ENCODE measurements around the gene LGMN. TPM values are rescaled to one million over a fixed set of nuclear protein-coding genes. Genes with fewer than 3 reads are reported as not detected.
"Not testable (repeated sequence)": the region's sequence is repeated elsewhere in the genome, so short reads cannot be mapped to it uniquely, and the experiment has no call there.

The LGMN gene
- polyA plus RNA-seq, 3 donors: 1.7 to 3.3 (median 2.9) TPM

DNA sequence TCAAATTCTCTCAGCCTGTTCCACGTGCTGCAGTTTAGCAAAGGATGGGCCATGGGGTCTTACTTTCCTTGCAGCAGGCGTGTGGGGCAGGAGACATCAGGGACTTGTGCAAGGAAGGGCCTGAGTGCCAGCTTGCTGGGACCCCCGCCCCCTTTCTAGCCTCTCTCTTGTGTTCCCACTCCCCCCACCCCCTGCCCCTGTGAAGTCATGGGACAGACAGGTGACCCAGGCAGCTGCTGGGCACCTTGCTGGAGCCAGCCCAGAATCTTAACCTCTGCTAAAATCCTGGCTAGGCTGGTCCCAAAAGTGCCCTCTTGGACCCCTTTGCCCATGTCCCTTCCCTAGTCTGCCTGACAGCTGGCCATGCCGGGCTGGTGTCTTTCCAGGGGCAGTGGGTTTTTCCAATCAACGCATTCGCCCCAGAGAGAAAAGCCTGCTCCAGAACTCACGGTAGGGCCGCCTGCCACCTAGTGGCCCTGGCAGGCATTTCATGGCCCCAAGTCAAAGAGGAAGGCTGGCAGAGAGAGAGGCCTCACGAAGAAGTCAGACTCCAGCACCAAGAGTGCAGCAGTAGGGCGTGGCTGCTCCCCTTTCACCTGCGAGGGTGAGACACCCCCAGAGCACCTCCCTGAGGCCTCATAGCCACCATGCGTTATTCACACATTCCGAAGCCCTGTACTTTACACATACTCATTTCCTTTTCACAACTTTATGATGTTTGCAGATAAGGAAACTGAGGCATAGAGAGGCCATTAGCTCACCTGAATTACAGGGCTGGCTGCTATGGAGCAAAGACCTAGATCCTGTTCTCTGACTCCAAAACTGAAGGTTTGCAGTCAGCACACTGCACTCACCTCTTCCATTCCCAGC lies 67.4 kb downstream of the LGMN start:
- peaks cover 26 to 31% of the 10 kb centered on the region in 2 donors for H3K4me1 ChIP-seq (ENCODE audit: control insufficient read depth in 1 of 2, insufficient read depth in 2 of 2, low read length in 2 of 2)
- Mint-ChIP-seq H3K27ac (peak overlapping the region; percentile 50 to 87 (median 69)), H3K4me3 (no peak overlapping the region), H3K27me3 (ENCODE audit: low read depth in 3 of 3) (peaks cover 0 to 4% (median 2%) of the 10 kb centered on the region in 3 donors), H3K4me1 (peaks cover 22% of the 10 kb centered on the region), H3K36me3 (peaks cover 85 to 98% of the 10 kb centered on the region in 2 donors), H3K9me3 (peaks cover 6 to 14% (median 10%) of the 10 kb centered on the region in 7 donors)
- H3K9ac ChIP-seq (ENCODE audit: insufficient read depth, low read length, poor library complexity, severe bottlenecking): peak overlapping the region; percentile 19
- H2AFZ ChIP-seq (ENCODE audit: insufficient read depth, low read depth, low read length, poor library complexity, severe bottlenecking): no peak overlapping the region
- peak overlapping the region; percentile 6 to 58 for H3K27ac ChIP-seq (ENCODE audit: low read depth in 1 of 2, low read length in 2 of 2)
- intact Hi-C loops (cut with micrococcal nuclease): loop anchor here in 1 of 2 donors (10.0 kb wide), 1 partner anchor 546 kb away; no protein-coding TSS in a partner anchor
- H3K27me3 ChIP-seq (ENCODE audit: control insufficient read depth in 2 of 2, insufficient read depth in 2 of 2, low read length in 2 of 2): no peaks in the 10 kb centered on the region
- peaks cover 0 to 4% of the 10 kb centered on the region in 2 donors for H3K9me3 ChIP-seq (replicated peaks in 1 of 2; ENCODE audit: control insufficient read depth in 1 of 2, insufficient read depth in 1 of 2, low read length in 2 of 2)
- peak; percentile 73 to 81 (median 75) for DNase-seq
- H3K4me2 ChIP-seq (replicated peaks; ENCODE audit: extremely low read depth, low read length, poor library complexity, severe bottlenecking): no peak overlapping the region
- peaks cover 90 to 100% of the 10 kb centered on the region in 2 donors for H3K36me3 ChIP-seq (replicated peaks in 1 of 2; ENCODE audit: control insufficient read depth in 1 of 2, insufficient read depth in 2 of 2, low read length in 2 of 2)
- no peak overlapping the region for H3K4me3 ChIP-seq (replicated peaks in 1 of 3; ENCODE audit: low read depth in 2 of 3, low read length in 3 of 3)
- WGBS (ENCODE audit: insufficient coverage): 24% methylated on average over 9 of the region's 13 CpGs
- peaks cover 100% of the 10 kb centered on the region for H4K20me1 ChIP-seq (ENCODE audit: insufficient read depth, low read length)
- TF ChIP-seq, protein P1, sequence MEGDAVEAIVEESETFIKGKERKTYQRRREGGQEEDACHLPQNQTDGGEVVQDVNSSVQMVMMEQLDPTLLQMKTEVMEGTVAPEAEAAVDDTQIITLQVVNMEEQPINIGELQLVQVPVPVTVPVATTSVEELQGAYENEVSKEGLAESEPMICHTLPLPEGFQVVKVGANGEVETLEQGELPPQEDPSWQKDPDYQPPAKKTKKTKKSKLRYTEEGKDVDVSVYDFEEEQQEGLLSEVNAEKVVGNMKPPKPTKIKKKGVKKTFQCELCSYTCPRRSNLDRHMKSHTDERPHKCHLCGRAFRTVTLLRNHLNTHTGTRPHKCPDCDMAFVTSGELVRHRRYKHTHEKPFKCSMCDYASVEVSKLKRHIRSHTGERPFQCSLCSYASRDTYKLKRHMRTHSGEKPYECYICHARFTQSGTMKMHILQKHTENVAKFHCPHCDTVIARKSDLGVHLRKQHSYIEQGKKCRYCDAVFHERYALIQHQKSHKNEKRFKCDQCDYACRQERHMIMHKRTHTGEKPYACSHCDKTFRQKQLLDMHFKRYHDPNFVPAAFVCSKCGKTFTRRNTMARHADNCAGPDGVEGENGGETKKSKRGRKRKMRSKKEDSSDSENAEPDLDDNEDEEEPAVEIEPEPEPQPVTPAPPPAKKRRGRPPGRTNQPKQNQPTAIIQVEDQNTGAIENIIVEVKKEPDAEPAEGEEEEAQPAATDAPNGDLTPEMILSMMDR (IDR thresholded peaks at IDR 0.05): peak; percentile 97
- peaks cover 88% of the 10 kb centered on the region for H3K79me2 ChIP-seq (ENCODE audit: insufficient read depth, low read length)

DNA sequence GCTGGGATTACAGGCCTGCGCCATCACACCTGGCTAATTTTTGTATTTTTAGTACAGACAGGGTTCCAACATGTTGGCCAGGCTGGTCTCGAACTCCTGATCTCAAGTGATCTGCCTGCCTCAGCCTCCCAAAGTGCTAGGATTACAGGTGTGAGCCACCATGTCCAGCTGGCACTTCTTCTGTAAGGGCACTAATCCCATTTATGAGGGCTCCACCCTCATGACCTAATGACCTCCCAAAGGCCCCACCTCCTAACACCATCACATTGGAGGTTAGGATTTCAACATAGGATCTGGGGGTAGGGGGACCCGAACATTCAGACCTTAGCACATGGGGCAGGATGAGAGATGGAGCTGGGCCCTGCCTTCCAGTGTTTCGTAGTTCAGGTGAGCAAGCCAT lies 68.1 kb downstream of the LGMN start:
- not testable (repeated sequence) for H3K27me3 ChIP-seq (ENCODE audit: control insufficient read depth in 2 of 2, insufficient read depth in 2 of 2, low read length in 2 of 2)
- intact Hi-C loops (cut with micrococcal nuclease): loop anchor here in 1 of 2 donors (10.0 kb wide), 1 partner anchor 546 kb away; no protein-coding TSS in a partner anchor
- 94% methylated on average over 4 of the region's 4 CpGs for WGBS (ENCODE audit: insufficient coverage)

More for the DNA sequence above, 68.1 kb downstream of the LGMN start:
- peaks cover 33 to 38% of the 10 kb centered on the region in 2 donors for H3K4me1 ChIP-seq (ENCODE audit: control insufficient read depth in 1 of 2, insufficient read depth in 2 of 2, low read length in 2 of 2)
- H3K27me3 Mint-ChIP-seq (ENCODE audit: low read depth in 3 of 3); DNase-seq; H3K9ac ChIP-seq (ENCODE audit: insufficient read depth, low read length, poor library complexity, severe bottlenecking); H2AFZ ChIP-seq (ENCODE audit: insufficient read depth, low read depth, low read length, poor library complexity, severe bottlenecking); H3K4me3 ChIP-seq (replicated peaks in 1 of 3; ENCODE audit: low read depth in 2 of 3, low read length in 3 of 3); H3K9me3 ChIP-seq (replicated peaks in 1 of 2; ENCODE audit: control insufficient read depth in 1 of 2, insufficient read depth in 1 of 2, low read length in 2 of 2); H3K4me3 Mint-ChIP-seq; H3K4me2 ChIP-seq (replicated peaks; ENCODE audit: extremely low read depth, low read length, poor library complexity, severe bottlenecking): not testable (repeated sequence)
- peaks cover 90% of the 10 kb centered on the region for H3K79me2 ChIP-seq (ENCODE audit: insufficient read depth, low read length)
- peak overlapping the region; percentile 6 to 58 for H3K27ac ChIP-seq (ENCODE audit: low read depth in 1 of 2, low read length in 2 of 2)
- Mint-ChIP-seq H3K27ac (peak overlapping the region in 6 of 7 donors; percentile 4 to 69 (median 50)), H3K36me3 (peaks cover 80 to 98% of the 10 kb centered on the region in 2 donors), H3K4me1 (peaks cover 29% of the 10 kb centered on the region), H3K9me3 (peaks cover 6 to 14% (median 9%) of the 10 kb centered on the region in 7 donors)
- peaks cover 100% of the 10 kb centered on the region for H4K20me1 ChIP-seq (ENCODE audit: insufficient read depth, low read length)
- peaks cover 84 to 98% of the 10 kb centered on the region in 2 donors for H3K36me3 ChIP-seq (replicated peaks in 1 of 2; ENCODE audit: control insufficient read depth in 1 of 2, insufficient read depth in 2 of 2, low read length in 2 of 2)
